Fibroblast of villous mesenchyme (primary cell): Measurements from ENCODE around the gene NTM. TPM values are rescaled to one million over a fixed set of nuclear protein-coding genes. Genes with fewer than 3 reads are reported as not detected.

Source experiments
- DNase-seq: peaks from one replicate; pipeline ENCODE4 v3.0.0-alpha.2; 2010; ENCODE audit warnings: low read depth
- H3K4me3 ChIP-seq: 2 replicates; pipeline ENCODE4 v1.5.1; 2011; ENCODE audit warnings: low read depth, mild to moderate bottlenecking, low read length
- CTCF ChIP-seq: IDR thresholded peaks from 2 replicates; pipeline ENCODE4 v1.5.1; 2012; ENCODE audit warnings: low read depth, mild to moderate bottlenecking, low read length; ENCODE audit not compliant: insufficient read depth
- total RNA-seq: library from RNA; depleted of rRNA; stranded (reverse); fragments of >200 nt; gene quantifications from 2 replicates; pipeline ENCODE4 v1.2.3, GENCODE V29; 2012

Gene NTM
- total RNA-seq, 1 donor, result 7.3 TPM

GRCh38 chr11:131449036-131450019 is 78.9 kb downstream of the NTM start:
- H3K4me3 ChIP-seq, result no peak overlapping the region
- no peak for DNase-seq
- TF ChIP-seq CTCF, result no peak

GRCh38 chr11:131454490-131454889 is 84.1 kb downstream of the NTM start:
- DNase-seq, result no peak
- TF ChIP-seq CTCF, result no peak
- H3K4me3 ChIP-seq, result no peak overlapping the region

- TF ChIP-seq CTCF, result no peak
- no peak for DNase-seq
- no peak overlapping the region for H3K4me3 ChIP-seq
Measured at GRCh38 chr11:131454989-131455388, 84.6 kb downstream of the NTM start.

GRCh38 chr11:131455843-131456704 is 85.7 kb downstream of the NTM start:
- H3K4me3 ChIP-seq, result no peak overlapping the region
- TF ChIP-seq CTCF, result no peak
- no peak for DNase-seq

- no peak for DNase-seq
- H3K4me3 ChIP-seq, result no peak overlapping the region
- TF ChIP-seq CTCF, result no peak
Measured at GRCh38 chr11:131457163-131457562, 86.7 kb downstream of the NTM start.

GRCh38 chr11:131458421-131458820 is 88.0 kb downstream of the NTM start:
- TF ChIP-seq CTCF, result no peak
- no peak overlapping the region for H3K4me3 ChIP-seq
- DNase-seq, result no peak
